AG10803 (cell line): ENCODE data around the gene NEURL3.
A peak's percentile ranks its signal among the peaks of the same experiment; 100 is the strongest.

ENCODE experiments used
- DNase-seq: peaks from one replicate; pipeline ENCODE4 v3.0.0; 2010; ENCODE audit warnings: low read depth
- H3K4me3 ChIP-seq: 2 replicates; pipeline ENCODE4 v1.5.1; 2011; ENCODE audit warnings: mild to moderate bottlenecking, low read length, control low read depth
- TF ChIP-seq, protein P1 (sequence below): conservative IDR thresholded peaks from 2 replicates; pipeline ENCODE4 v1.5.1; 2011; ENCODE audit warnings: mild to moderate bottlenecking, low read length, control low read depth, inconsistent platforms

NEURL3 gene

DNA sequence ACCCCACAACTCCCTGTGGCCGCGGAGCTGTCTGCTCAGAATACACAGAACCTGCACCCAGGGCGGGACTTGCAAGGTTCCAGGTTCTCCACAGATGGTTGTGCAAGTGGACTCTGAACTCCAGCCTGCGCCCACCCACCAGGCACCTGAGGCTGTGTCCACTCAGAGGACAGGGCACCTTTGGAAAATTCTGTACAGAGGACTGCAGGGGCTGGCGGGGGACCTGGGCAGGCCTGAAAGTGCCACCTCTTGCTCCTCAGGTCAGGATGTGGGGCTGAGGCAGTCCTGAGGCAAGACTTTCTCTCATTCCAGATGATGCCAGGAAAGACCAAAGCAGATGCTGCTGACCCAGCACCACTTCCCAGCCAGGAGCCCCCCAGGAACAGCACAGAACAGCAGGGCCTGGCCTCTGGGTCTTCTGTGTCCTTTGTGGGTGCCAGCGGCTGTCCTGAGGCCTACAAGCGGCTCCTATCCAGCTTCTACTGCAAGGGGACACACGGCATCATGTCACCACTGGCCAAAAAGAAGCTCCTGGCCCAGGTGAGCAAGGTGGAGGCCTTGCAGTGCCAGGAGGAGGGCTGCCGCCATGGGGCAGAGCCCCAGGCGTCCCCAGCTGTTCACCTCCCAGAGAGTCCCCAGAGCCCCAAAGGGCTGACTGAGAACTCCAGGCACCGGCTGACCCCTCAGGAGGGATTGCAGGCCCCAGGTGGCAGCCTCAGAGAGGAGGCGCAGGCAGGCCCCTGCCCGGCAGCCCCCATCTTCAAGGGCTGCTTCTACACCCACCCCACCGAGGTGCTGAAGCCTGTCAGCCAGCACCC is 45.8 kb upstream of the NEURL3 start:
- H3K4me3 ChIP-seq: no peak overlapping the region
- DNase-seq: no peak
- TF ChIP-seq, protein P1, sequence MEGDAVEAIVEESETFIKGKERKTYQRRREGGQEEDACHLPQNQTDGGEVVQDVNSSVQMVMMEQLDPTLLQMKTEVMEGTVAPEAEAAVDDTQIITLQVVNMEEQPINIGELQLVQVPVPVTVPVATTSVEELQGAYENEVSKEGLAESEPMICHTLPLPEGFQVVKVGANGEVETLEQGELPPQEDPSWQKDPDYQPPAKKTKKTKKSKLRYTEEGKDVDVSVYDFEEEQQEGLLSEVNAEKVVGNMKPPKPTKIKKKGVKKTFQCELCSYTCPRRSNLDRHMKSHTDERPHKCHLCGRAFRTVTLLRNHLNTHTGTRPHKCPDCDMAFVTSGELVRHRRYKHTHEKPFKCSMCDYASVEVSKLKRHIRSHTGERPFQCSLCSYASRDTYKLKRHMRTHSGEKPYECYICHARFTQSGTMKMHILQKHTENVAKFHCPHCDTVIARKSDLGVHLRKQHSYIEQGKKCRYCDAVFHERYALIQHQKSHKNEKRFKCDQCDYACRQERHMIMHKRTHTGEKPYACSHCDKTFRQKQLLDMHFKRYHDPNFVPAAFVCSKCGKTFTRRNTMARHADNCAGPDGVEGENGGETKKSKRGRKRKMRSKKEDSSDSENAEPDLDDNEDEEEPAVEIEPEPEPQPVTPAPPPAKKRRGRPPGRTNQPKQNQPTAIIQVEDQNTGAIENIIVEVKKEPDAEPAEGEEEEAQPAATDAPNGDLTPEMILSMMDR: no peak

DNA sequence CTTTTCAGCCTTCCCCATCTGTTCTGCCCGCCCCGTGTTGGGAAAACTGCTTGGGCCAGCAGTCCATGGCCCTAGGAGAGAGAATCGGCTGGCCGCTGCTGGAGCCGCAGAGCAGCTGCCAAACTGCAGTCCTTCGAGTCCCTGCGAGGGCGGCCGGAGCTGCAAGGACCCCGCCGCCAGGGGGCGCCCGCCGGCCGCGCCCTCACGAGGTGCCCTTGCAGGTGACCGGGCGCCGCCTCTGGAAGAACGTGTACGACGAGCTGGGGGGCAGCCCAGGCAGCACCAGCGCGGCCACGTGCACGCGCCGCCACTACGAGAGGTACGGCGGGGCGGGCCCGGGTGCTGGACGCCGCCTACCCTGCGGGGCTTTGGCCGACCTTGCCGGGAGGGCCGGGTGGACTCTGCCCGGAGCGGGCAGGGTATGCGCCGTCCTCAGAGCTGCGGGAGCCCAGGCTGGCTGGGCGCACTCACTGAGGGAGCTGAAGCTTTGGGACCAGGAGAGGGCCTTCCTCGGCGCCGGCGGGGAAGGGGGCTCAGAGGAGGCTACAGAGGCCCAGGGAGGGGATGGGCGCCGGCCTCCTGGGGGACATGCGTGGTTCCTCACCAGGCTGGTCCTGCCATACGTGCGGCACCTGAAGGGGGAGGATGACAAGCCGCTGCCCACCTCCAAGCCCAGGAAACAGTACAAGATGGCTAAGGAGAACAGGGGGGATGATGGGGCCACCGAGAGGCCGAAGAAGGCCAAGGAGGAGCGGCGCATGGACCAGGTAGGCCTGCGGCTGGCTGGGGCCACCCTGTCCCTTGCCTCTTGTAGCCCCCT is 45.0 kb upstream of the NEURL3 start:
- no peak for DNase-seq
- TF ChIP-seq, protein P1: no peak; the same call in 1 of the 2 replicates
- no peak overlapping the region for H3K4me3 ChIP-seq

DNA sequence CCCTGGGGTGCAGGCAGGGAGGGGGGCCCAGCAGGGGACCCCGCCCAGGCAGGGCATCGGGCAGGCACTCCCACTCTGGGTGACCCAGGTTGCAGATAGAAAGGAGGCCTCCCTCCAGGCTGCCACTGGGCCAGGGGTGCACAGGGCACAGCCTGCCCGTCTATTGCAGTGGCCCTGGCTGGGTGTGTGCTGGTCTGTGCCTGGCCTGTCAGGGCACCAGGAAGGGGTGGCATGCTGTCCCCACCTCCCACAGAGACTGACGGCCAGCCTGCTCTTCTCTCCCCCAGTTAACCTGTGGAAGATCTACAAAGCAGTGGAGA is 44.3 kb upstream of the NEURL3 start:
- no peak overlapping the region for H3K4me3 ChIP-seq
- TF ChIP-seq, protein P1: no peak
- no peak for DNase-seq

DNA sequence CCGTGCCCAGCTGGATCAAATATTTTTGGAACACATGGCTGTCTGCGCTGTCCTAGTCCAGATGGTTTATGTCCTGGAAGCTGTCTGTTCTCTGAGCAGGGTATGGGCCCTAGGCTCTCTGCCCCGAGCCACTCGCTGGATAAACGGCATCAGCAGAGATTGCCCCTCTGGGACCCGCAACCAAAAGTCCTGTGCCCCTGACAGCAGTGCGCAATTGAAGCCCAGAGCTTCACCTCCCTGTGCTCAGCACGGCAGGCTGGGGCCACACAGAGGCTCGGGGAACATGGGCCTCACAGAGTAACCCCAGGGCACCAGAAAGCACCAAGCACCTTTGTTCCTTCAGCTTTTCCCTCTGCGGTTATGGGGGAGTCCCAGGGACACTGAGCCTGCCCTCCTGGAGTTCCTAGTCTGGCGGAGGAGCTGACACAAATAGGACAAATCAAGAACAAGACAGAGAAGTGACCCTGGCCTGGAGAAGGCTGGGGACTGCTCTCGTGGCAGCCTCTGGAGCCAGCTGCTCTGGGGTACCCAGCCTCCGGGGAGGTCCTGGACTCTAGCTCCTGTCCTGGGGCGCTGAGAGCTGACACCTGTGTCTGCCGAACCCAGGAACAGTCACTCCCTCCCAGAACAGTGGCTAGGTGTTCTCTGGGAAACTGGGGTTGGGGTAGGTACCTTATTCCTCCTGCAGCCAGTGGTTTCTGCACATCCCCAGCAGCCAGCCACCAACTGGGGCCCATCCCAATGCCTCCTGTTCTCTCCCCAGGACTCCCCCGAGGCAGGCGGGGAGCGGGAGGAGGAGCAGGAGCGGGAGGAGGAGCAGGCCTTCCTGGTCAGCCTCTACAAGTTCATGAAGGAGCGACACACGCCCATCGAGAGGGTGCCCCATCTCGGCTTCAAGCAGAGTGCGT is 43.7 kb upstream of the NEURL3 start:
- H3K4me3 ChIP-seq: no peak overlapping the region
- no peak for DNase-seq
- TF ChIP-seq, protein P1: no peak

DNA sequence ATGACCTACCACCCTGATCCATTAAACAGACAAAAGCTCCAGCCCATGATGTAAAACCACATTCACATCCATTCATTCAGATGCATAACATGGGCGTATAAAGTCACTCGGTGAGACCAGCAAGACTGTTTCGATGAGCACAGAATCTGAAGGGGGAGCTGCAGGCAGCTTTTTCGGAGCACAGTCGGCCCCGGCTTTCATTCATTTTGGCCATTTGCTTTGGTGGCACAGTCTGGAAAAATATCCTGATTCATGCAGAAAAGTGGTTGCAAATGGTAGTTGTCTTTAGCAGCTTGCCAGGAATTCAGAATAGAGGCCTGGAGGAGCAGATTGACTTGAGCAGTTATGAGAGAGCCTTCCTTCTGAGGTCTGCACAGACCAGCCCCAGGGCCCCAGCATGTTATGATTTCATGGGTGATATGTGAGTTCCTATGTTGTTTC is 42.6 kb upstream of the NEURL3 start:
- TF ChIP-seq, protein P1: no peak
- no peak overlapping the region for H3K4me3 ChIP-seq
- peak; percentile 37 for DNase-seq

DNA sequence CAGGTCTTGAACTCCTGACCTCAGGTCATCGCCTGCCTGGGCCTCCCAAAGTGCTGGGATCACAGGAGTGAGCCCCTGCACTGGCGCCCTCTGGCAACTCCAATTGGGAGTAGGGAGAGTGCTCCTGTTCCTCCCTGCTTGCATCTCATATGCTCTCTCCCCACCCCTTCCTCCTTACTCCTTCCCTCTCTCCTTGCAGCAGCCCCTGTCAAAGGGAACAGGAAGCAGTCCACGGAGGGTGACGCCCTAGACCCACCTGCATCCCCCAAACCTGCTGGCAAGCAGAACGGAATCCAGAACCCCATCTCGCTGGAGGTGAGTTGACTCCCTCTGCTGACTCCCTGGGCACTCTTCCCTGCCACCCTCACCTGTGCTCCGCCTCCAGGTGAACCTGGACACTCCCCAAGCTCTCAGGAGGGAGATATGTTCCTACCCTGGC is 42.1 kb upstream of the NEURL3 start:
- no peak for DNase-seq
- H3K4me3 ChIP-seq: no peak overlapping the region
- TF ChIP-seq, protein P1: no peak
